T47D (cell line): ENCODE results near the gene CLRN1.
"Not testable (repeated sequence)": the region's sequence is repeated elsewhere in the genome, so short reads cannot be mapped to it uniquely, and the experiment has no call there.

ENCODE experiments used
- DNase-seq, 2 experiments: peaks; one replicate each; pipeline versions ENCODE4 v3.0.0 to v3.0.0-alpha.2; 2011 to 2012; ENCODE audit warnings: low read depth in 1 of 2, low spot score in 1 of 2
- JUND ChIP-seq: IDR thresholded peaks from 2 replicates; pipeline ENCODE4 v1.6.1; 2012; ENCODE audit warnings: low read depth
- in situ Hi-C: cut with HindIII; loops from 2 replicates; pipeline ENCODE4 v1.10.0; 2016; ENCODE audit warnings: low sequenced_read_pairs, low pct_unique_long_range_greater_than_20kb

The CLRN1 gene

GRCh38 chr3:151002003-151002981 is 29.8 kb upstream of the CLRN1 start:
- in situ Hi-C loops: no loop called here
- no peak for DNase-seq
- no peak for TF ChIP-seq JUND

GRCh38 chr3:150998996-150999395 is 26.5 kb upstream of the CLRN1 start:
- no peak for TF ChIP-seq JUND
- no peak for DNase-seq
- in situ Hi-C loops: no loop called here

- in situ Hi-C loops: no loop called here
- TF ChIP-seq JUND: no peak
- no peak for DNase-seq
Observed at GRCh38 chr3:150996731-150997130, 24.2 kb upstream of the CLRN1 start.

GRCh38 chr3:150995510-150995909 is 23.0 kb upstream of the CLRN1 start:
- no peak for DNase-seq
- no peak for TF ChIP-seq JUND
- in situ Hi-C loops: no loop called here

GRCh38 chr3:150989208-150989607 is 16.7 kb upstream of the CLRN1 start:
- no peak for TF ChIP-seq JUND
- in situ Hi-C loops: no loop called here
- no peak for DNase-seq

GRCh38 chr3:150988395-150988794 is 15.9 kb upstream of the CLRN1 start:
- in situ Hi-C loops, DNase-seq: not testable (repeated sequence)

GRCh38 chr3:150985711-150986110 is 13.2 kb upstream of the CLRN1 start:
- in situ Hi-C loops: no loop called here
- no peak for TF ChIP-seq JUND

GRCh38 chr3:150984066-150984465 is 11.5 kb upstream of the CLRN1 start:
- TF ChIP-seq JUND: no peak
- in situ Hi-C loops: no loop called here
- DNase-seq: no peak

More at GRCh38 chr3:150985711-150986110, 13.2 kb upstream of the CLRN1 start:
- DNase-seq: no peak

- in situ Hi-C loops: no loop called here
- no peak for DNase-seq
- no peak for TF ChIP-seq JUND
Observed at GRCh38 chr3:150978566-150979148, 6.1 kb upstream of the CLRN1 start.

- in situ Hi-C loops: no loop called here
- no peak for TF ChIP-seq JUND
- no peak for DNase-seq
Observed at GRCh38 chr3:150975992-150976368, 3.5 kb upstream of the CLRN1 start.

GRCh38 chr3:150975086-150975991 is 2.8 kb upstream of the CLRN1 start:
- DNase-seq: no peak
- in situ Hi-C loops: no loop called here
- no peak for TF ChIP-seq JUND

- no peak for TF ChIP-seq JUND
- DNase-seq: no peak
- in situ Hi-C loops: no loop called here
Observed at GRCh38 chr3:150970665-150971324, 1.7 kb downstream of the CLRN1 start.
